GM21526 (cell line): ENCODE measurements around the gene PLLP.

Experiments
- ATAC-seq: cut with Tn5 transposase; IDR thresholded peaks from one replicate; pipeline ENCODE4 v1.9.1; 2021; ENCODE audit warnings: moderate library complexity; ENCODE audit not compliant: unreplicated experiment, low FRiP score

Gene PLLP, protein sequence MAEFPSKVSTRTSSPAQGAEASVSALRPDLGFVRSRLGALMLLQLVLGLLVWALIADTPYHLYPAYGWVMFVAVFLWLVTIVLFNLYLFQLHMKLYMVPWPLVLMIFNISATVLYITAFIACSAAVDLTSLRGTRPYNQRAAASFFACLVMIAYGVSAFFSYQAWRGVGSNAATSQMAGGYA

DNA sequence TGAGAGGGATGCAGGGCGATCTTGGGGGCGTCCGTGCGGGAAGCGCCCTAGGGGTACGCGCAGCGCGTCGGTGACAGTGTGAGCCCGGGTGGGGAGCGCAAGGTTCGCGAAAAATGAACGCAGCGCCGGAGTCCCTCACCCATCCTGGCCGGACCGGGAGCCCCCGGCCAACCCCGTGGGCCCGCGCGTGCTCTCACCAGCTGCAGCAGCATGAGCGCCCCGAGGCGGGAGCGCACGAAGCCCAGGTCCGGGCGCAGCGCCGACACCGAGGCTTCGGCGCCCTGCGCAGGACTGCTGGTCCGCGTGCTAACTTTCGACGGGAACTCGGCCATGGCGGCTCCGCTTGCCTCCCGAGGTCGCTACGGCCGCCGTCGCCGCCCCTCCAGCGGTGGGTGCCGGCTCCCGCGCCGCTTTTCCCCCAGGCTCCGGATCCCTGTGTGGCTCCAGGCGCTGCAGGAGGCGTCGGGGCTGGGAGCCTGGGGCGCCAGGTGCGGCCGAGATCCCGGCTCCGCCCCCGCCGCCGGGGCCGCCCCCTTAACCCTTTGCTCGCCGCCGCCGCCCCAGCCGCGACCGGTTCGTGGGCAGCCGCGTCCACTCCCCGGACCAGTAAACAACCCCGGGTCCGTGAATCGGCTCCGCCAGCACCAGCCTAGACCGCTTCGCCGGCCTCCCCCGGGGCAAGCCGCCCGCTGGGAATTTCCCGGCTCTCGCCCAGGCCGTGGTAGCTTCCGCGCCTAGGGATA, at the start of gene PLLP:
TSS of gene PLLP (minus strand) at position 464 of the 743 bp plus-strand sequence. CDS start at position 332, 132 bp downstream.
- no peak for ATAC-seq

DNA sequence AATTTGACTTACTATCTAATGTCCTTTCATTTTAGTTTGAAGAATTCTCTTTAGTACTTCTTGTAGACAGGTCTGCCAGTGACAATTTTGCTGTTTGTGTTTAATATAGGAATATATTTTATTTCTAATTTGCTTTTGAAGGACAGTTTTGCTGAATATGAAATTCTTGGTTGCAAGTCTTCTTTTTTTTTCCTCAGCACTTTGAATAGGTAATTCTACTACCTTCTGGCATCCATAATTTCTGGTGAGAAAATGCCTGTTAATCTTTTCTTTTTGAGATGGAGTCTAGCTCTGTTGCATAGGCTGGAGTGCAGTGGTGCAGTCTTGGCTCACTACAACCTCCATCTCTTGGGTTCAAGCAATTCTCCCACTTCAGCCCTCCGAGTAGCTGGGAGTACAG, 48.9 kb upstream of the PLLP start:
- no peak for ATAC-seq

DNA sequence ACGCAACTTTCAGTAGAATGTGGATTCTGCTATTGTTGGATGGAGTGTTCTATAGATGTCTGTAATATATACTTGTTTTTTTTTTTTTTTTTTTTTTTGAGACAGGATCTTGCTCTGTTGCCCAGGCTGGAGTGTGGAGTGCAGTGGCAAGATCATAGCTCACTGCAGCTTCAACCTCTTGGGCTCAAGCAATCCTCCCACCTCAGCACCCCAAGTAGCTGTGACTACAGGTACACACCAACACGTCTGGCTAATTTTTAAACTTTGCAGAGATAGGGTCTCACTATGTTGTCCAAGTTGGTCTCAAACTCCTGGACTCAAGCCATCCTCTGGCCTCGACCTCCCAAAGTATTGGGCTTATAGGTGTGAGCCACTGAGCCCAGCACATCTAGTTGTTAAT, 46.9 kb upstream of the PLLP start:
- ATAC-seq = no peak

DNA sequence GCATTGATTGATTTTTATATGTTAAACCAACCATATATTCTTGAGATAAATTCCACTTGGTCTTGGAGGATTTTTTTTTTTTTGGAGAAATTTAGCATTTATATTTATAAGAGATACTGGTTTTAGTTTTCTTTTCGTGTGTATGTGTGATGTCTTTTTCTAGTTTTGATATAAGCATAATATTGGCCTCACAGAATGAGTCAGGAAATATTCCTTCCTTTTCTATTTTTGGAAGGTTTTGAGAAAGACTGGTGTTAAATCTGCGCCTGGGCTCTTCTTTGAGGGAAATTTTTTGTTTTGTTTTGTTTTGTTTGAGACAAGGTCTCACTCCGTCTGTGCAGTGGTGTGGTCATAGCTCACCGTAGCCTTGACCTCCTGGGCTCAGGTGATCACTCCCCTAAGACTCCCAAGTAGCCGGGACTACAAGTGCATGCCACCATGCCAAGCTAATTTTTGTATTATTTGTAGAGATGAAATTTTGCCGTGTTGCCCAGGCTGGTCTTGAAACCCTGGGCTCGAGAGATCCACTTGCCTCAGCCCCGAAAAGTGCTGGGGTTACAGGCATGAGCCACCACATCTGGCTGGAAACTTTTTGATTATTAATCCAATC, 45.4 kb upstream of the PLLP start:
- no peak for ATAC-seq

DNA sequence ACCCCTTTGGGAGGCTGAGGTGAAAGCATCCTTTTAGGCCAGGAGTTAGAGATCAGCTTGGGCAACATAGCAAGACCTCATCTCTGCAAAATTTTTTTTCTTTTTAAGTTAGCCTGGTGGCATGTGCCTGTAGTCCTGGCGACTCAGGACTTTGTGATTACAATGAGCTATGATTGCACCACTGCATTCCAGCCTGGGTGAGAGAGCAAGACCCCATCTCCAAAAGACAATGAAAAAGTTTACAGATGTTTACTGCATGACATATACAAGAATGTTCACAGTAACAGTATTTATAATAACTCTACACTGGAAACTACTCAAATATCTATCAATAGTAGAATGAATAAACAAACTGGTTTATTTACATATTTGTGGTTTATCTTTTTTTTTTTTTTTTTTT, 41.0 kb upstream of the PLLP start:
- no peak for ATAC-seq

DNA sequence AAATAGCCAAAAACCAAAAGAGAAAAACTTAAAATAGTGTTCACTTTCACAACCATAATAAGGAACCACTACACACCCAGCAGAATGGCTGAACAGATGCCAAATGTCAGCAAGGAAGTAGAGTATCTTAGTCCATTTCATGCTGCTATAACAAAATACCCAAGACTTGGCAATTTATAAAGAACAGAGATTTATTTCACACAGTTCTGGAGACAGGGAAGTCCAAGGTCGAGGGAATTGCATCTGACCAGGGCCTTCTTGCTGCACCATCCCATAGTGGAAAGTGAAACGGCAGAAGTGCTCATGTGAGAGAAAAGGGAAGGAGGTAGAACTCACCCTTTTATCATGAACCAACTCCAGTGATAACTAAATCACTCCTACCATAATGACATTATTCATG, 40.3 kb upstream of the PLLP start:
- ATAC-seq = no peak

DNA sequence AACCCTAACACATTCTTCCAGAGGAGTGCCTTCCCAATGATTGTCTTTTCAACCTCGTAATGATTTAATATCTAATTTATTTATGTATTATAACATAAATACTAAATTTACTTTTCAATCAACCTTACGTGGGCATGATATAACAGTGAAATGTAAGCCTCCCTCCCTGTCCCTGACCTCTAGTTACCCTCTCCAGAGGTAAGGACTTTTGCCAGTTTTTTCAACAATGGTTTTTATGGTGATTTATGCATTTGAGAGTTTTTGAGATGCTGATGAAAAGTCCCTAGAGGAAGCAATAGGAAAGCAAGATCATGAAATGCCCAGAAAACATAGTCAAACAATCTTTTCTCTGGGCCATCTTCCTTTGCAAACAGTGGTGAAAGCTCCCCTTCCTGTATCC, 35.2 kb upstream of the PLLP start:
- ATAC-seq = no peak

DNA sequence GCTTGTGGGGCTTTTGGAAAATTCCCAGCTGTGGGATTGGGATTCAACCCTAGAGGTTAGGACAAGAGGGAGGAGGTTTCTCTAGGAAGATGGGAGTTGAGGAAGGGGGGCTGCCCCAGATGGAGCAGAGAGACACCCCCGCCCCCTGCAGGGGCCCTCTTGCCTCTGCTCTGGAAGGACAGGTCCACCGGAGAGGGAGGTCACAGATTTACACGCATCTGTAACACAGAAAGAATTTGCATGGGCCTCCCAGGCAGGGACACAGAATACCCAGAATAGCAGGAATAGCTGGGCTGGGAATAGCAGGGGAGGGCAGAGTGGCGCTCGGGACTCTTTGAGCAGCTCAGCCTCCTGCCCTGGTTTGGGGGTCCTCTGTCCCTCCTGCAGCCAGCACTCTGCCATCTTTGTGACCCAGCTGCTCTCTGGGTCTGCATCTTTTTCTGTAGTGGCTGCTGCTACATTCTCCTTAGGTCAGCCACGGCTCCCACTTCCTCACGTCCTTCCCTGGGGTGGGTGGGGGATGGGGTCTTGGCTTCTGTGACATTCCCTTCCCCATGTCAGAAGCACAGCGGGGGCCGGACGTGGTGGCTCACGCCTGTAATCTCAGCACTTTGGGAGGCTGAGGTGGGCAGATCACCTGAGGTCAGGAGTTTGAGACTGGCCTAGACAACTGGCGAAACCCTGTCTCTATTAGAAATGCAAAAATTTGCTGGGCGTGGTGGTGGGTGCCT, 33.9 kb upstream of the PLLP start:
- ATAC-seq = no peak

DNA sequence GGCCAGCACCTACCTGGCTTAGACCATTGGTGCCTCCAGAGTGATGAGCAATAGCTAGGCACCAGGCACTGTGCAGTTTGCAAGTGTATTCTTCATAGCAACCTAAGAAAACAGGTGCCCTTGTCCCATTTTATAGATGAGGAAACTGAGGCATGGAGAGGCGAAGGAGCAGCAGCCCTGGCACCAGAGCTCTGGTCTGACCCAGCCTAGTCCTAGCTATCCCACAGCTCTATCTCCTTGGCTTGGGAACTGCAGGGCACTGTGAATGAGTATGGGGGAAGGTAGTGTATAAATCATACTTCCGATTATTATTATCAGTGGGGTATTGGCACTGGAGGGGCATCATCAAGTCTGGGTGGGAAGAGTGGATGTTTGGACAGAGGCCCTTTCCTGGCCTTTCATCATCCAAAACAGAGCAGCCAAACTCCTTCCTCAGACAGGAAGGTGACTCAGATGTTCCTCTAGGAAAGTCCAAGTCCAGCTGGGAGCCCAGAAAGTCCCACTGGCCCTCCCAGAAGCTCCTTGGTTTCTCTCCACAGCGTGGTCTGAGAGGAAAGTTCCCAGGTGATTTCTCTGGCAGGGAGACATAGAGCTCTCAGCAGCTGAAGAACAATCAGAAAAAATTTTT, 32.0 kb upstream of the PLLP start:
- no peak for ATAC-seq

DNA sequence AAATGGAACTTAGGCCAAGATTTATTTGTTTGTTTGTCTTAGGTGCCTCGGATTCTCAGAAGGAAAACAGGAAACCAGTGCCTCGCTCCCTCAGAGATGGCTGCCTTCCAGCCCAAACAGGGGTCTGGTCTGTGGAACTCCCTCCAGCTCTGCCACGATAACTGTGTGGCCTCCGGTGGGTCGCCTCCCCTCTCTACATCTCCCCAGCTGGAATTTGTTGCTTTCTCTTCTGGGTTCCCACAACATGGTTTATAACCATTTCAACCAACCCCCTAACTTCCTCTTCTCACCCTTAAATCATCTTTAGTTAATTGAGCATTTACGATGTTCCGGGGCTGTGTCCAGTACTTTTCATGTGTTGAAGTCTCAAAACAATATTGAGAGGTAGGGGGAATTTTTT, 30.9 kb upstream of the PLLP start:
- ATAC-seq = no peak

DNA sequence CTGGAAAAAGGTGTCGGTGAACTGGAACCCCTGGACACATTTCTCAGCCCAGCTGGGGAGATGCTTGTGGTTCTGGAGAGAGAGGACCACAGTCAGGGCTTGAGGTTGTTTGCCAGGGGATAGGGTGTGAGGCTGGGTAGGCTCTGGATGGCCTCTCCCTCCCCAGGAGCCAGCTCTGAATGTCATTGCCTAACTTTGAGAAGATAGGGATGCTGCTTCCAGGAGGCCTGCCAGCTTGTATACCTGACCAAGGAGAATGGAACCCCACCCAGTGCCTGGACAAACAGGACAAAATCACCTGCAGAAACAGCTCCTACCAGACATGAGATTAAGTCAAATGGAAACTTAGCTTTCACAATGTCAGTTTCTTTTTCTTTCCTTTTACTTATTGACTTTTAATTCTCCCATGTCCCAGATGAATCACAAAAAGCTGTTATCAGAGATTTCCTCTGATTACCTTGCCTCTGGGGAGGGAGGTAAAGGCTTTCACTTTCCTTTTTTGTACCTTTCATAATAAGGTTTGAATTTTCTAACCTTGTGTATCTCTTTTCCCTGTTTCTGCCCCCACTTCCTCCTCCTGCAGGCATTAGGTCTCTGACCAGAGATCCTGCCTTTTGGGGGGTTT, 29.8 kb upstream of the PLLP start:
- ATAC-seq = no peak

DNA sequence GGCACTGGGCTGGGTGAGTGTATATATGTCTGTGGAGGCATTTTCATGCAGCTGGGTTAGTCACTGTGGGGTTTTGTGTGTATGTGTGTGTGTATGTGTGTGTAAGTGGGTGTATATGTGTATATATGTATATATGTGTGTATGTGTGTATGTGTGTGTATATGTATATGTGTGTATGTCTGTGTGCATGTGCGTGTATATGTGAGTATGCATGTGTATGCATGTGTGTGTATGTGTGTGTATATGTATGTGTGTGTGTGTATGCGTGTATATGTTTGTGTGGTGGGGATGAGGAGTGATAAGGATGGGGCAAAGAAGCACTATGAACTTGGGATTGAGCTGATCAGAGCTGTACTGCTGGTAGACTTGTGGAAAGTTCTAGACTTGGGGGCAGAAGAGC, 29.0 kb upstream of the PLLP start:
- ATAC-seq = no peak

DNA sequence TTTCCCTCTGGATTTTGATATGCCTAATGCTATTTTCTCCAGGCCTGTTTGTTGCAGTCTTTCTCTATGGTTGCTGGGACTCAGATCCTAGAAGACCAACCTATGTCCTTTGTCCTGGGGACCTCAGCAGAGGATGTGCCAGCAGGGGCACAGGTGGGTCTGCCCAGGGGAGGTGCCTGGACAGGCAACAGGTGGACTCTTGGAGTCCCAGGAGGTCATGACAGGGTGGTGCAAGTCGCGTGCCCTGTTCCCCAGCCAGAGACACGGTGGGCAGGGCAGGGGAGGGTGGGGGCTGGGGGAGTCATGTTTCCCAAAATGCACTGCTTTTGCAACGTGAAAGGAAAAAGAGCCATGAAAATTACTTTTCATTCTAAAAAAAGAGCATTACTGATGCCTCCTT, 26.3 kb upstream of the PLLP start:
- no peak for ATAC-seq

DNA sequence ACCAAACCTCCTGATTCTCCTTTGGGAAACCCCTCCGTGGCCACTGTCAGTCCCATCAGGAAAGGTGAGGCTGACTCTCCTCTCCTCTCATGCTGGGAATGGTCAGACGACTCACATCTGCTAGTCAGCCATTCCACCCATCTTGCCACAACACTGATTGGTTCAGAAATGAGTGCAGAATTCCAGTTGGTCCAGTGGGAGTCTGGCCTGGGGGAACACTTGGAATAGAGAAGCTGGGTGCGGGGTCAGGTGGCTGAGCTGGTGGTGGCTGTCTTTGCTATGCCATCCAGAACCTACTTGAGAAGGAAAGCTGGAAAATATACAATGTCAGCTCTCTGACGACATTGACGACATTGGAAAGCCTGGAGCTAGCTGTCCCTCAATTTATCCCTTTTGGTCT, 23.6 kb upstream of the PLLP start:
- ATAC-seq = no peak

DNA sequence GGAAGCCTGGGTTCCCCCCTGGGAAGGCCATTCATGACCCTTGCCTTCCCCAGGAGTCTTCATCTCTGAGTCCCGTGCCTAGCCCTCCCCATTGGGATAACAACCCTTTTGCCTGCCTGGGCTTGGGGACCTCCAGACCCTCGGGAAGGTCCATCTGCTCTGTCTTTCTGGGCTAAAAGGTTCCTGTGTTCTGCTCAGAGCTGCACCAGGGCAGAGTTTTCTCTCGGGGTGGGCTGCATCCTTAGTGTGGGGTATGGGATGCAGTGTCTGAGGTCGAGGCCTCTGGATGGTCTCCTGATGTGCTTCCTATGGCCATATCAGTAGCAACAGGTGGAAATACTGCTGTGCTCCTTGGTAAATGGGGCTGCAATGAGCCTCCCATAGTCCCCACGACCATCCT, 22.9 kb upstream of the PLLP start:
- no peak for ATAC-seq

DNA sequence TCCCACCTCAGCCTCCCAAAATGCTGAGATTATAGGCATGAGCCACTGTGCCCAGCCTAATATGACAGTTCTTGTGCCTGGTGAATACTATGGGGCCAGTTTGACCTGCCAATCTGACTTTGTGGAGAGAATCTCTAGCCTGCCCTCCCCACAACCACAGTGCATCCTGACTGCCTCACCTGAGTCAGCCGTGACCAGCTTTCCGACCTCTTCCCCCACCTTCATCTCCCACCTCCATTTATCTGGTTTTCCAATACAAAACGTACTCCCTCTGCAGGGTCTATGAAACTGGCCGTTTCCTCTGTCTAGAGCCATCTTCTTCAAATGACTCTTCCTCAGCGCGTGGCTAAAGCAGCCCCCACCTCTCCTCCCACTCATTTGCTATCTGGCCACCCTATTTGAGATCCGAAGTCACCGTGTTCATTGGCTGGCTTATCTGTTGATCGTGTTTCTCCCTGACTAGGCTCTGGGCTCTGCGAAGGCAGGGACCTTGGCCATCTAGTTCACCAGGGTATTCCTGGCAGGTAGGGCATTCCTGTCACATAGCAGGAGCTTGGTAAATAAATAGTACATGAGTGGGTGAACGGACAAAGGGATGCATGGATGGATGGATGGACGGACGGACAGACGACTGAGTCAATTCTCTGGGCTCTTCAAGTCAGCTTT, 22.3 kb upstream of the PLLP start:
- ATAC-seq = no peak

DNA sequence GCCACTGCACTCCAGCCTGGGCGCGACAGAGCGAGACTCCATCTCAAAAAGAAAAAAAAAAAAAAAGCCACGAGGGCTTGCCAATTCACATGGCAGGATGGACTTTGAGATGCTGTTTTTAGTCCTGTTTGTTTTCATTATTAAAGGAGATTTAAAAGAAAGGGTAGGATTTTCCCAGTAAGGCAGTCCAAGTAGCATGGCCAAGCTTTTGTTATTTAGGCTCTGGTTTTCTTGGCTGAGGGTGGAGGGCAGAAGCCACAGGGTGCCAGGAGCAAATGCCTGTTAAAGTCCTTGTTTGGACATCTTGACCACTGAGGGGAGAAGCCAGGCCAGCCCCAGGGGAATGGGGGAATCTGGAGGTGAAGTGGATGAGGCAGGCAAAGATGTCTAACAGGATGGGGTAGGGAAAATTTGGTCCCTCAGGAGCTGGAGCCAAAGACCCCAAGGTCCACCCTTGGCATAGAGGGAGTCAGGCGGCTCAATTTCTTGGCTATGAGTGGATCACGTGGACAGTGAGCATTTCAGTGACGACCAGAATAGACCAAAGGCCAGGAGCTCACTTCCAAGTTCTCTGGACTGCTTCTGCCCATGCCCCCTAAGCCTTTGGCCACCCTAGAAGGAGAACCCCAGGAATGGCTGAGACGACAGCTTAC, 20.8 kb upstream of the PLLP start:
- no peak for ATAC-seq

DNA sequence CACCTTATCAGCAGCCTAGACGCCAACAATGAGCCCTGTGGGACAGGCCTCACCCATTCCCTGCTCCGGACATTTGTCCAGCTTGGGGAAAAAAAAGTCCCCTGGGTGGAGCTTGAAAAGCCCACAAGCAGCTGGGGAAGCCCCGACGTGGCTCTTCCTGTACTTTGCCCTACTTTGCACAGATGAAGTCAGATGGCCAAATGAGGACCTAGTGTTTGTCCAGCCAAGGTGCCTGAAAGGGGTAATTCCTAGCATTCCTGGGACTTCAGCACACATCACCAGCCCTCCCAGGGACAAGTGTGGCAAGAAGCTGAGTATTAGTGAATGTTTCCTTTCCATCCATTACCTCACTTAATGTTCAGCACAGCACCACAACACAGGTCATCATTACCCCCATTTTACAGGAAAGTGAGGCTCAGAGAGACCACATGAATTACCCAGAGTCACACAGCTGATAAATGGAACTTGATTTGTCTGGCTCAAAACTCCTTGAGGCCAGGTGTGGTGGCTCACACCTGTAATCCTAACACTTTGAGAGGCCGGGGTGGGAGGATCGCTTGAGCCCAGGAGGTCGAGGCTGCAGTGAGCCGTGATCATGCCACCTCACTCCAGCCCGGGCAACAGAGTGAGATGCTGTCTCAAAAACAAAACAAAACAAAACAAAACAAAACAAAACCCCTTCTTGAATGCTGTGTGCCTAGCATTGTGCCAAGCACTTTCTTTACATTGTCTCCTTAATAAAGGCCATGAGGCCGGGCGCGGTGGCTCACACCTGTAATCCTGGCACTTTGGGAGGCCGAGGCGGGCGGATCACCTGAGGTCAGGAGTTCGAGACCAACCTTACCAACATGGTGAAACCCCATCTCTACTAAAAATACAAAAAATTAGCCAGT, 19.9 kb upstream of the PLLP start:
- no peak for ATAC-seq

DNA sequence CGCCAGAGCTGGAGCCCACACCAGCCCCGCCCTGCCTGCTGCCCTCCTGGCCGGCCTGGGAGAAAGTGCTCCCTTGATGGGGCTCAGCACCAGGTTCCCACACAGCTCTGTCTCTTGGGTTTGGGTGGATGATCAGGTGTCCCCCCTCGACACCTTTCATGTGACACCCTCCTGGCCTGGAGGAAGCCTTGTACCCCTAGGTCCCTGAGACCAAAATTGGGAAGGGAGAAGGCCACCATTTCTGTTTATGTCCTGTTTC, 19.4 kb upstream of the PLLP start:
- ATAC-seq = no peak
